Stimulated activated CD4-positive, alpha-beta T cell treated with anti-CD3 and anti-CD28 coated beads, Interleukin-4, amount 100 ng/mL, for 4 hours (primary cell): Measurements from ENCODE around the gene LOXL1.
"Not testable (repeated sequence)": the region's sequence is repeated elsewhere in the genome, so short reads cannot be mapped to it uniquely, and the experiment has no call there.

Source experiments
- DNase-seq, 2 experiments: peaks; one replicate each; pipeline ENCODE4 v3.0.0-alpha.2; 2020

LOXL1 gene

GRCh38 chr15:73955861-73956742 lies 29.8 kb downstream of the LOXL1 start:
- no peak for DNase-seq

GRCh38 chr15:73956743-73957135 lies 30.5 kb downstream of the LOXL1 start:
- no peak for DNase-seq

- no peak for DNase-seq
Measured at GRCh38 chr15:73957276-73957675, 31.0 kb downstream of the LOXL1 start.

- no peak for DNase-seq
Measured at GRCh38 chr15:73957785-73958184, 31.5 kb downstream of the LOXL1 start.

GRCh38 chr15:73959012-73959581 lies 32.8 kb downstream of the LOXL1 start:
- DNase-seq = no peak

GRCh38 chr15:73959801-73960200 lies 33.5 kb downstream of the LOXL1 start:
- DNase-seq = no peak

GRCh38 chr15:73960472-73961070 lies 34.3 kb downstream of the LOXL1 start:
- not testable (repeated sequence) for DNase-seq

- DNase-seq = no peak
Measured at GRCh38 chr15:73962433-73962832, 36.2 kb downstream of the LOXL1 start.

GRCh38 chr15:73964736-73965093 lies 38.5 kb downstream of the LOXL1 start:
- DNase-seq = peak; percentile 76 to 81

- DNase-seq = peak; percentile 28 to 30
Measured at GRCh38 chr15:73965094-73965757, 39.0 kb downstream of the LOXL1 start.

- DNase-seq = peak in 1 of 2 experiments; percentile 9
Measured at GRCh38 chr15:73965758-73966113, 39.5 kb downstream of the LOXL1 start.

GRCh38 chr15:73968461-73968860 lies 42.2 kb downstream of the LOXL1 start:
- no peak for DNase-seq

GRCh38 chr15:73969151-73969759 lies 43.0 kb downstream of the LOXL1 start:
- no peak for DNase-seq

GRCh38 chr15:73972984-73973682 lies 46.9 kb downstream of the LOXL1 start:
- DNase-seq = peak; percentile 73 to 74

- DNase-seq = not testable (repeated sequence)
Measured at GRCh38 chr15:73973683-73974200, 47.5 kb downstream of the LOXL1 start.

- peak in 1 of 2 experiments; percentile 23 for DNase-seq
Measured at GRCh38 chr15:73975440-73976125, 49.3 kb downstream of the LOXL1 start.

GRCh38 chr15:73978896-73979295 lies 52.6 kb downstream of the LOXL1 start:
- DNase-seq = no peak

- DNase-seq = no peak
Measured at GRCh38 chr15:73979636-73980035, 53.4 kb downstream of the LOXL1 start.

GRCh38 chr15:73981761-73982221 lies 55.5 kb downstream of the LOXL1 start:
- peak in 1 of 2 experiments; percentile 53 for DNase-seq

GRCh38 chr15:73982222-73982962 lies 56.1 kb downstream of the LOXL1 start:
- DNase-seq = peak in 1 of 2 experiments; percentile 55
